ENCODE data around the gene HOXD13.

Gene HOXD13

GRCh38 chr2:176138526-176138922 lies 46.0 kb downstream of the HOXD13 start:
- H3F3A ChIP-seq (ENCODE audit: control insufficient read depth, insufficient read depth): no peaks in the 10 kb centered on the region
- H3K4me1 ChIP-seq (ENCODE audit: control insufficient read depth, low read length): peaks cover 3% of the 10 kb centered on the region; the same call in 1 of the 2 replicates
- H4K20me1 ChIP-seq (ENCODE audit: control insufficient read depth, insufficient read depth, low read depth, low read length): no peaks in the 10 kb centered on the region
- TF ChIP-seq EZH2phosphoT487 (IDR thresholded peaks at IDR 0.05; ENCODE audit: borderline replicate concordance, low read length) (no peak), CTCF (IDR thresholded peaks at IDR 0.05; ENCODE audit: low read depth, low read length, poor library complexity, severe bottlenecking) (no peak)
- H3K27me3 ChIP-seq (ENCODE audit: control insufficient read depth, low read length): peaks cover 8% of the 10 kb centered on the region; the same call in 1 of the 2 replicates
- no peak overlapping the region for H3K4me3 ChIP-seq (ENCODE audit: low read length)
- no peak overlapping the region for H3K4me2 ChIP-seq (ENCODE audit: low read length)
- H3K27ac ChIP-seq (ENCODE audit: low read depth, low read length): no peak overlapping the region
- no peaks in the 10 kb centered on the region for H3K36me3 ChIP-seq (ENCODE audit: control insufficient read depth, low read length)
- no peaks in the 10 kb centered on the region for H3K79me2 ChIP-seq (ENCODE audit: control insufficient read depth, low read length)
- no peaks in the 10 kb centered on the region for H3K9me2 ChIP-seq (replicated peaks; ENCODE audit: control insufficient read depth, low read length)
- H3K9me3 ChIP-seq (ENCODE audit: control insufficient read depth, insufficient read depth, low read length): no peaks in the 10 kb centered on the region

GRCh38 chr2:176138923-176139660 lies 46.6 kb downstream of the HOXD13 start:
- Histone ChIP-seq H3K9me3 (ENCODE audit: control insufficient read depth, insufficient read depth, low read length) (no peaks in the 10 kb centered on the region), H3K36me3 (ENCODE audit: control insufficient read depth, low read length) (no peaks in the 10 kb centered on the region), H3K4me3 (ENCODE audit: low read length) (no peak overlapping the region), H3K4me2 (ENCODE audit: low read length) (no peak overlapping the region), H3K27ac (ENCODE audit: low read depth, low read length) (no peak overlapping the region), H3K79me2 (ENCODE audit: control insufficient read depth, low read length) (no peaks in the 10 kb centered on the region), H3K9me2 (replicated peaks; ENCODE audit: control insufficient read depth, low read length) (no peaks in the 10 kb centered on the region), H3F3A (ENCODE audit: control insufficient read depth, insufficient read depth) (no peaks in the 10 kb centered on the region), H4K20me1 (ENCODE audit: control insufficient read depth, insufficient read depth, low read depth, low read length) (no peaks in the 10 kb centered on the region), H3K4me1 (ENCODE audit: control insufficient read depth, low read length) (peaks cover 3% of the 10 kb centered on the region; the same call in 1 of the 2 replicates), H3K27me3 (ENCODE audit: control insufficient read depth, low read length) (peaks cover 6% of the 10 kb centered on the region; the same call in 1 of the 2 replicates)
- no peak for TF ChIP-seq EZH2phosphoT487 (IDR thresholded peaks at IDR 0.05; ENCODE audit: borderline replicate concordance, low read length)
- TF ChIP-seq CTCF (IDR thresholded peaks at IDR 0.05; ENCODE audit: low read depth, low read length, poor library complexity, severe bottlenecking): no peak

GRCh38 chr2:176139661-176140512 lies 47.4 kb downstream of the HOXD13 start:
- Histone ChIP-seq H3K27me3 (ENCODE audit: control insufficient read depth, low read length) (0 out of 2 replicates have a peak, but pooled peaks cover 2% of the 10 kb centered on the region), H3K27ac (ENCODE audit: low read depth, low read length) (no peak overlapping the region), H3K79me2 (ENCODE audit: control insufficient read depth, low read length) (no peaks in the 10 kb centered on the region), H3K36me3 (ENCODE audit: control insufficient read depth, low read length) (no peaks in the 10 kb centered on the region), H3K4me3 (ENCODE audit: low read length) (peak overlapping the region; percentile 61), H4K20me1 (ENCODE audit: control insufficient read depth, insufficient read depth, low read depth, low read length) (no peaks in the 10 kb centered on the region), H3F3A (ENCODE audit: control insufficient read depth, insufficient read depth) (no peaks in the 10 kb centered on the region), H3K9me3 (ENCODE audit: control insufficient read depth, insufficient read depth, low read length) (no peaks in the 10 kb centered on the region), H3K4me1 (ENCODE audit: control insufficient read depth, low read length) (peaks cover 3% of the 10 kb centered on the region; the same call in 1 of the 2 replicates), H3K9me2 (replicated peaks; ENCODE audit: control insufficient read depth, low read length) (no peaks in the 10 kb centered on the region), H3K4me2 (ENCODE audit: low read length) (peak overlapping the region; percentile 62)
- TF ChIP-seq CTCF (IDR thresholded peaks at IDR 0.05; ENCODE audit: low read depth, low read length, poor library complexity, severe bottlenecking) (no peak), EZH2phosphoT487 (IDR thresholded peaks at IDR 0.05; ENCODE audit: borderline replicate concordance, low read length) (no peak)
